ENCODE results near the gene GRK3. TPM values are rescaled to one million over a fixed set of nuclear protein-coding genes. Genes with fewer than 3 reads are reported as not detected.
"Not testable (repeated sequence)": the region's sequence is repeated elsewhere in the genome, so short reads cannot be mapped to it uniquely, and the experiment has no call there.

Gene GRK3
- total RNA-seq, 3 donors from 2014 or later (not counting 1 experiment from before 2014, with no cell fraction given): 2.2 to 7.2 (median 3.8) TPM

- peaks cover 11 to 15% of the 10 kb centered on the region in 2 donors for H3K4me1 Mint-ChIP-seq
- no peaks in the 10 kb centered on the region for H3K9me3 ChIP-seq (ENCODE audit: control insufficient read depth, insufficient read depth, low read length)
- H3K36me3 ChIP-seq (ENCODE audit: control insufficient read depth, insufficient read depth, low read length): no peaks in the 10 kb centered on the region
- no peaks in the 10 kb centered on the region for H3K9me3 Mint-ChIP-seq
- 100% methylated on average over 2 of the region's 2 CpGs for WGBS (ENCODE audit: insufficient coverage)
- no peak for TF ChIP-seq CTCF (IDR thresholded peaks at IDR 0.05)
- H3K27ac Mint-ChIP-seq: no peak overlapping the region
- DNase-seq (no peak), ATAC-seq (no peak)
- no peak overlapping the region for H3K27ac ChIP-seq (ENCODE audit: low read length)
- intact Hi-C loops (cut with micrococcal nuclease): no loop called here
- no peak overlapping the region for H3K4me3 Mint-ChIP-seq
- H3K4me3 ChIP-seq (ENCODE audit: low read length): no peak overlapping the region
- no peaks in the 10 kb centered on the region for H3K4me1 ChIP-seq (ENCODE audit: control insufficient read depth, insufficient read depth, low read length)
- H3K27me3 Mint-ChIP-seq (ENCODE audit: low read depth in 2 of 2): peaks cover 0 to 2% of the 10 kb centered on the region in 2 donors
- H3K36me3 Mint-ChIP-seq: no peaks in the 10 kb centered on the region
- no peaks in the 10 kb centered on the region for H3K27me3 ChIP-seq (ENCODE audit: control insufficient read depth, insufficient read depth, low read length)
Observed at GRCh38 chr22:25602445-25602844, 38.0 kb downstream of the GRK3 start.

- Histone ChIP-seq H3K27ac (ENCODE audit: low read length) (no peak overlapping the region), H3K4me1 (ENCODE audit: control insufficient read depth, insufficient read depth, low read length) (no peaks in the 10 kb centered on the region), H3K4me3 (ENCODE audit: low read length) (no peak overlapping the region), H3K9me3 (ENCODE audit: control insufficient read depth, insufficient read depth, low read length) (no peaks in the 10 kb centered on the region), H3K36me3 (ENCODE audit: control insufficient read depth, insufficient read depth, low read length) (no peaks in the 10 kb centered on the region), H3K27me3 (ENCODE audit: control insufficient read depth, insufficient read depth, low read length) (no peaks in the 10 kb centered on the region)
- no peak overlapping the region for H3K4me3 Mint-ChIP-seq
- peaks cover 9 to 10% of the 10 kb centered on the region in 2 donors for H3K4me1 Mint-ChIP-seq
- intact Hi-C loops (cut with micrococcal nuclease): no loop called here
- DNase-seq: no peak
- H3K27ac Mint-ChIP-seq: no peak overlapping the region
- no peak for ATAC-seq
- WGBS (ENCODE audit: insufficient coverage): 87% methylated on average over 3 of the region's 6 CpGs
- TF ChIP-seq CTCF (IDR thresholded peaks at IDR 0.05): no peak
- H3K27me3 Mint-ChIP-seq (ENCODE audit: low read depth in 2 of 2): peaks cover 0 to 2% of the 10 kb centered on the region in 2 donors
- H3K9me3 Mint-ChIP-seq: no peaks in the 10 kb centered on the region
- H3K36me3 Mint-ChIP-seq: no peaks in the 10 kb centered on the region
Observed at GRCh38 chr22:25602916-25603315, 38.4 kb downstream of the GRK3 start.

- WGBS (ENCODE audit: insufficient coverage): 94% methylated on average over 2 of the region's 3 CpGs
- H3K36me3 ChIP-seq (ENCODE audit: control insufficient read depth, insufficient read depth, low read length); H3K27ac ChIP-seq (ENCODE audit: low read length); intact Hi-C loops (cut with micrococcal nuclease); H3K4me1 ChIP-seq (ENCODE audit: control insufficient read depth, insufficient read depth, low read length); H3K27me3 Mint-ChIP-seq (ENCODE audit: low read depth in 2 of 2); H3K27me3 ChIP-seq (ENCODE audit: control insufficient read depth, insufficient read depth, low read length); H3K9me3 Mint-ChIP-seq; ATAC-seq; H3K4me1 Mint-ChIP-seq; H3K9me3 ChIP-seq (ENCODE audit: control insufficient read depth, insufficient read depth, low read length); H3K36me3 Mint-ChIP-seq; H3K4me3 ChIP-seq (ENCODE audit: low read length); H3K27ac Mint-ChIP-seq; DNase-seq; H3K4me3 Mint-ChIP-seq: not testable (repeated sequence)
Observed at GRCh38 chr22:25605146-25605545, 40.7 kb downstream of the GRK3 start.

GRCh38 chr22:25605565-25605964 lies 41.1 kb downstream of the GRK3 start:
- H3K27ac ChIP-seq (ENCODE audit: low read length); H3K27ac Mint-ChIP-seq; H3K4me3 ChIP-seq (ENCODE audit: low read length); DNase-seq; H3K4me1 ChIP-seq (ENCODE audit: control insufficient read depth, insufficient read depth, low read length); H3K27me3 Mint-ChIP-seq (ENCODE audit: low read depth in 2 of 2); H3K9me3 ChIP-seq (ENCODE audit: control insufficient read depth, insufficient read depth, low read length); H3K4me3 Mint-ChIP-seq; intact Hi-C loops (cut with micrococcal nuclease); H3K36me3 Mint-ChIP-seq; H3K4me1 Mint-ChIP-seq; H3K36me3 ChIP-seq (ENCODE audit: control insufficient read depth, insufficient read depth, low read length); H3K9me3 Mint-ChIP-seq; ATAC-seq; H3K27me3 ChIP-seq (ENCODE audit: control insufficient read depth, insufficient read depth, low read length): not testable (repeated sequence)
- WGBS (ENCODE audit: insufficient coverage): 85% methylated on average over 3 of the region's 5 CpGs

GRCh38 chr22:25611284-25611683 lies 46.8 kb downstream of the GRK3 start:
- H3K27me3 ChIP-seq (ENCODE audit: control insufficient read depth, insufficient read depth, low read length); H3K9me3 Mint-ChIP-seq; H3K4me1 Mint-ChIP-seq; ATAC-seq; H3K4me3 ChIP-seq (ENCODE audit: low read length); H3K27ac ChIP-seq (ENCODE audit: low read length); H3K4me3 Mint-ChIP-seq; H3K27me3 Mint-ChIP-seq (ENCODE audit: low read depth in 2 of 2); H3K27ac Mint-ChIP-seq; DNase-seq; H3K4me1 ChIP-seq (ENCODE audit: control insufficient read depth, insufficient read depth, low read length); H3K36me3 ChIP-seq (ENCODE audit: control insufficient read depth, insufficient read depth, low read length); H3K9me3 ChIP-seq (ENCODE audit: control insufficient read depth, insufficient read depth, low read length); intact Hi-C loops (cut with micrococcal nuclease); H3K36me3 Mint-ChIP-seq: not testable (repeated sequence)
- WGBS (ENCODE audit: insufficient coverage): no CpG with 5 or more reads among the region's 1 CpG

- H3K4me1 Mint-ChIP-seq; H3K9me3 ChIP-seq (ENCODE audit: control insufficient read depth, insufficient read depth, low read length); H3K27ac ChIP-seq (ENCODE audit: low read length); intact Hi-C loops (cut with micrococcal nuclease); H3K4me3 ChIP-seq (ENCODE audit: low read length); H3K4me3 Mint-ChIP-seq; H3K9me3 Mint-ChIP-seq; H3K4me1 ChIP-seq (ENCODE audit: control insufficient read depth, insufficient read depth, low read length); H3K27ac Mint-ChIP-seq; H3K27me3 ChIP-seq (ENCODE audit: control insufficient read depth, insufficient read depth, low read length); H3K36me3 ChIP-seq (ENCODE audit: control insufficient read depth, insufficient read depth, low read length); H3K27me3 Mint-ChIP-seq (ENCODE audit: low read depth in 2 of 2); ATAC-seq; DNase-seq; H3K36me3 Mint-ChIP-seq: not testable (repeated sequence)
- no CpG with 5 or more reads among the region's 3 CpGs for WGBS (ENCODE audit: insufficient coverage)
Observed at GRCh38 chr22:25613131-25613530, 48.7 kb downstream of the GRK3 start.

GRCh38 chr22:25613558-25613957 lies 49.1 kb downstream of the GRK3 start:
- H3K4me1 ChIP-seq (ENCODE audit: control insufficient read depth, insufficient read depth, low read length); H3K9me3 Mint-ChIP-seq; H3K36me3 ChIP-seq (ENCODE audit: control insufficient read depth, insufficient read depth, low read length); DNase-seq; H3K27ac ChIP-seq (ENCODE audit: low read length); H3K4me3 ChIP-seq (ENCODE audit: low read length); intact Hi-C loops (cut with micrococcal nuclease); H3K9me3 ChIP-seq (ENCODE audit: control insufficient read depth, insufficient read depth, low read length); H3K27me3 Mint-ChIP-seq (ENCODE audit: low read depth in 2 of 2); H3K27ac Mint-ChIP-seq; ATAC-seq; H3K36me3 Mint-ChIP-seq; H3K4me3 Mint-ChIP-seq; H3K4me1 Mint-ChIP-seq; H3K27me3 ChIP-seq (ENCODE audit: control insufficient read depth, insufficient read depth, low read length): not testable (repeated sequence)
- 90% methylated on average over 3 of the region's 4 CpGs for WGBS (ENCODE audit: insufficient coverage)
